WTC11 (cell line): Measurements from ENCODE around the gene FAM151A. TPM values are rescaled to one million over a fixed set of nuclear protein-coding genes. Genes with fewer than 3 reads are reported as not detected.

Source experiments
- ATAC-seq: fragments of 200-7000 bp; cut with Tn5 transposase; 2 replicates; pipeline ENCODE4 v1.10.0; 2021; ENCODE audit warnings: mild to moderate bottlenecking, moderate library complexity
- CTCF ChIA-PET: fragments of 300-600 bp; sonication (Branson Sonifier 250); formaldehyde crosslinking; loops from one replicate; lab custom pipeline; 2021; ENCODE audit warnings: antibody characterized with exemption; lab: Charles Lee
- POLR2A ChIA-PET: fragments of 350-600 bp; sonication (Branson Sonifier 250); formaldehyde crosslinking; loops from one replicate; lab custom pipeline; 2021; ENCODE audit warnings: antibody characterized with exemption; lab: Charles Lee
- DNase-seq: peaks from one replicate; pipeline ENCODE4 v3.0.0; 2021; ENCODE audit warnings: low spot score
- H3K27ac Mint-ChIP-seq: 2 replicates; pipeline ENCODE4 v1.8.0; 2021; ENCODE audit warnings: mixed read lengths
- H3K27me3 Mint-ChIP-seq: 2 replicates; pipeline ENCODE4 v1.8.0; 2021; ENCODE audit warnings: low read depth, mild to moderate bottlenecking, moderate library complexity, mixed read lengths
- H3K36me3 Mint-ChIP-seq: 2 replicates; pipeline ENCODE4 v1.8.0; 2021; ENCODE audit warnings: mixed read lengths
- H3K4me1 Mint-ChIP-seq: 2 replicates; pipeline ENCODE4 v1.8.0; 2022; ENCODE audit warnings: mixed read lengths
- H3K4me3 Mint-ChIP-seq: 2 replicates; pipeline ENCODE4 v1.8.0; 2021; ENCODE audit warnings: mild to moderate bottlenecking, moderate library complexity, mixed read lengths
- H3K9me3 Mint-ChIP-seq: 2 replicates; pipeline ENCODE4 v1.8.0; 2021; ENCODE audit warnings: mixed read lengths
- ATF2 ChIP-seq: sonication (generic); formaldehyde crosslinking; IDR thresholded peaks from 2 replicates; pipeline ENCODE4 v1.8.1; 2022; ENCODE audit warnings: low read depth, missing genetic modification reagents, borderline replicate concordance
- ATF6 ChIP-seq: sonication (generic); formaldehyde crosslinking; IDR thresholded peaks from 2 replicates; pipeline ENCODE4 v1.8.1; 2023; ENCODE audit warnings: mild to moderate bottlenecking, missing genetic modification reagents
- E2F1 ChIP-seq: sonication (generic); formaldehyde crosslinking; IDR thresholded peaks from 2 replicates; pipeline ENCODE4 v1.8.0; 2022; ENCODE audit warnings: mild to moderate bottlenecking, missing genetic modification reagents
- EMX1 ChIP-seq: fragments of 250-450 bp; sonication (Bioruptor Pico); IDR thresholded peaks from 2 replicates; pipeline ENCODE4 v1.8.0; 2021; ENCODE audit warnings: mild to moderate bottlenecking
- ESRRA ChIP-seq: sonication (generic); formaldehyde crosslinking; IDR thresholded peaks from 2 replicates; pipeline ENCODE4 v1.8.1; 2022; ENCODE audit warnings: mild to moderate bottlenecking, missing genetic modification reagents, borderline replicate concordance
- ETV6 ChIP-seq: sonication (generic); formaldehyde crosslinking; IDR thresholded peaks from 2 replicates; pipeline ENCODE4 v1.8.1; 2022; ENCODE audit warnings: mild to moderate bottlenecking, missing genetic modification reagents
- IRF2 ChIP-seq: sonication (generic); formaldehyde crosslinking; IDR thresholded peaks from 2 replicates; pipeline ENCODE4 v1.8.0; 2022; ENCODE audit warnings: low read depth, missing genetic modification reagents, borderline replicate concordance
- MAX ChIP-seq: sonication (generic); formaldehyde crosslinking; IDR thresholded peaks from 2 replicates; pipeline ENCODE4 v1.8.0; 2022; ENCODE audit warnings: mild to moderate bottlenecking, missing genetic modification reagents
- NFYB ChIP-seq: sonication (generic); formaldehyde crosslinking; conservative IDR thresholded peaks from 2 replicates; pipeline ENCODE4 v1.8.0; 2022; ENCODE audit warnings: low read depth, missing genetic modification reagents
- NR1H2 ChIP-seq: sonication (generic); formaldehyde crosslinking; IDR thresholded peaks from 2 replicates; pipeline ENCODE4 v1.9.0; 2021; ENCODE audit warnings: mild to moderate bottlenecking, moderate library complexity, missing genetic modification reagents
- SMAD3 ChIP-seq: sonication (generic); formaldehyde crosslinking; IDR thresholded peaks from 2 replicates; pipeline ENCODE4 v1.8.0; 2022; ENCODE audit warnings: missing genetic modification reagents, mild to moderate bottlenecking, borderline replicate concordance
- SMAD4 ChIP-seq: sonication (generic); formaldehyde crosslinking; IDR thresholded peaks from 2 replicates; pipeline ENCODE4 v1.8.0; 2022; ENCODE audit warnings: mild to moderate bottlenecking, missing genetic modification reagents
- STAT6 ChIP-seq: sonication (generic); formaldehyde crosslinking; conservative IDR thresholded peaks from 2 replicates; pipeline ENCODE4 v1.8.1; 2023; ENCODE audit warnings: mild to moderate bottlenecking, low read depth, missing genetic modification reagents, moderate library complexity
- TEAD4 ChIP-seq: sonication (generic); formaldehyde crosslinking; IDR thresholded peaks from 2 replicates; pipeline ENCODE4 v1.8.0; 2022; ENCODE audit warnings: mild to moderate bottlenecking, missing genetic modification reagents
- USF1 ChIP-seq: sonication (generic); formaldehyde crosslinking; IDR thresholded peaks from 2 replicates; pipeline ENCODE4 v1.8.0; 2022; ENCODE audit warnings: mild to moderate bottlenecking, missing genetic modification reagents
- ZNF121 ChIP-seq: sonication (generic); formaldehyde crosslinking; IDR thresholded peaks from 2 replicates; pipeline ENCODE4 v1.8.0; 2023; ENCODE audit warnings: missing genetic modification reagents
- ZNF263 ChIP-seq: sonication (generic); formaldehyde crosslinking; IDR thresholded peaks from 2 replicates; pipeline ENCODE4 v1.8.1; 2022; ENCODE audit warnings: low read depth, mild to moderate bottlenecking, moderate library complexity, missing genetic modification reagents
- ZNF396 ChIP-seq: fragments of 250-450 bp; sonication (Bioruptor Pico); IDR thresholded peaks from 2 replicates; pipeline ENCODE4 v1.8.0; 2021; ENCODE audit warnings: mild to moderate bottlenecking, moderate library complexity, borderline replicate concordance
- ZNF423 ChIP-seq: fragments of 250-450 bp; sonication (Bioruptor Pico); IDR thresholded peaks from 2 replicates; pipeline ENCODE4 v2.1.2; 2022; ENCODE audit warnings: mild to moderate bottlenecking, moderate library complexity
- total RNA-seq: library from RNA; stranded (reverse); gene quantifications from 3 replicates; pipeline ENCODE4 v1.2.3, GENCODE V29; 2021
- TF ChIP-seq, protein P1 (sequence below): sonication (generic); formaldehyde crosslinking; IDR thresholded peaks from 2 replicates; pipeline ENCODE4 v1.8.1; 2023; ENCODE audit warnings: mild to moderate bottlenecking, missing genetic modification reagents

Gene FAM151A
- total RNA-seq, 1 experiment from 2014 or later: 0.11 TPM

- TF ChIP-seq, protein P1, sequence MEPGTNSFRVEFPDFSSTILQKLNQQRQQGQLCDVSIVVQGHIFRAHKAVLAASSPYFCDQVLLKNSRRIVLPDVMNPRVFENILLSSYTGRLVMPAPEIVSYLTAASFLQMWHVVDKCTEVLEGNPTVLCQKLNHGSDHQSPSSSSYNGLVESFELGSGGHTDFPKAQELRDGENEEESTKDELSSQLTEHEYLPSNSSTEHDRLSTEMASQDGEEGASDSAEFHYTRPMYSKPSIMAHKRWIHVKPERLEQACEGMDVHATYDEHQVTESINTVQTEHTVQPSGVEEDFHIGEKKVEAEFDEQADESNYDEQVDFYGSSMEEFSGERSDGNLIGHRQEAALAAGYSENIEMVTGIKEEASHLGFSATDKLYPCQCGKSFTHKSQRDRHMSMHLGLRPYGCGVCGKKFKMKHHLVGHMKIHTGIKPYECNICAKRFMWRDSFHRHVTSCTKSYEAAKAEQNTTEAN: no peak
- TF ChIP-seq ATF2 (CRISPR knock-in tag) (no peak), ETV6 (CRISPR knock-in tag) (no peak), STAT6 (CRISPR knock-in tag) (no peak), ZNF263 (CRISPR knock-in tag) (no peak)
These were observed 28.8 kb upstream of the FAM151A start (continued) for GRCh38 chr1:54652168-54652567.

GRCh38 chr1:54651608-54652007 lies 28.3 kb upstream of the FAM151A start:
- H3K27ac Mint-ChIP-seq: no peak overlapping the region
- no peak for DNase-seq
- POLR2A ChIA-PET: no interaction called here
- H3K4me1 Mint-ChIP-seq: peaks cover 3% of the 10 kb centered on the region
- ATAC-seq: no peak
- H3K4me3 Mint-ChIP-seq: no peak overlapping the region
- no peaks in the 10 kb centered on the region for H3K9me3 Mint-ChIP-seq
- H3K27me3 Mint-ChIP-seq: peaks cover 3% of the 10 kb centered on the region
- H3K36me3 Mint-ChIP-seq: no peaks in the 10 kb centered on the region
- CTCF ChIA-PET: no interaction called here
- TF ChIP-seq ZNF121 (CRISPR knock-in tag): no peak
- no peak for TF ChIP-seq ZNF396 (CRISPR knock-in tag)

GRCh38 chr1:54650417-54650816 lies 27.1 kb upstream of the FAM151A start:
- Mint-ChIP-seq H3K9me3 (no peaks in the 10 kb centered on the region), H3K27ac (no peak overlapping the region), H3K4me1 (peaks cover 3% of the 10 kb centered on the region), H3K36me3 (no peaks in the 10 kb centered on the region), H3K4me3 (no peak overlapping the region), H3K27me3 (peaks cover 3% of the 10 kb centered on the region)
- DNase-seq (no peak), ATAC-seq (no peak)
- TF ChIP-seq MAX (no peak), ATF6 (CRISPR knock-in tag) (no peak), EMX1 (no peak), SMAD3 (no peak), IRF2 (CRISPR knock-in tag) (no peak), NFYB (no peak), NR1H2 (no peak), SMAD4 (no peak), TEAD4 (no peak), USF1 (CRISPR knock-in tag) (no peak), STAT6 (CRISPR knock-in tag) (no peak), E2F1 (no peak), ESRRA (CRISPR knock-in tag) (no peak), ZNF423 (CRISPR knock-in tag) (no peak)
- TF ChIP-seq, protein P1: no peak
- ChIA-PET CTCF (interaction anchor here (0.9 kb wide), 1 partner anchor 151 kb away, joined by 3 read pairs; no protein-coding TSS in a partner anchor), POLR2A (no interaction called here)
